Measurements from ENCODE around the gene MEIOSIN.

The MEIOSIN gene

DNA sequence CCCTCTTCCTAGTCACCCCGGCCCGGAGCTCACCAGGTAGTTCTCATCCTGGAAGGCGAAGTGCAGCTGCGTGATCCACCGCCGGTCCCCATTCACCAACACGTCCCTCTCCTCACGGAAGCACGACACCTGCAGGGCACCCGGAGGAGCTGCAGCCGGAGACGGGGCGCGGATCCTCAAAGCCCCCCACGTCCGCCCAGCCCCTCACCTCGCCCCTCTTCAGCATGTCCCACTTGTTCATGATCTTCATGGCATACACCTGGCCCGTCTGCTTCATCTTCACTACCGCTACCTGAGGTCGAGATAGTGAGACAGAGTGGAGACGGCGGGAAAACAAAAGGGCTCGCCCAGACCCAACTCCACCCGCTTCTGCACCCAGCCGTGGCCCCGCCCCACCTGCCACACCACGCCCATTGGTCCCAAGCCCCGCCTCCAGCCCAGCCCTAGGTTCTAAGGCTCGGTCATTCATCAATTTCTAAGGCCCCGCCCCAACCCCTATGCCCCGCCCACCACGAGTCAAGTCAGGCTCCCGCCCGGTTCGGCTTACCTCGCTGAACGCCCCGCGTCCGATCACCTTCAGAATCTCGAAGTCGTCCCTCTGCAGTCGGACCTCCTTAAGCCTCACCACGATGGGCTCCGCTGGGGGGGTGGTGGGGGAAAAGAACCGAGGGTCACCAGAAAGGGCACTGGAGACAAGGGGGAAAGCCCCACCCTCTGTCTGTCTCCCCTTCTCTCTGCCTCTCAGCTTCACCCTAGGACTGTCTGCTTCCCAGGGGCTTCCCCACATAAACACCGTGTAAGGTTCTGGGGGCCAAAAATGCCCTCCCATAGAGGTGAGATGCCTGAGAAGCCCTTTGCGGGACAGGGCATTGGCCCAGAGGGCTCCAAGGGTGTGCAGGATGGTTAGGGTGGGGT is 46.2 kb downstream of the MEIOSIN start:
- DNase-seq (ENCODE audit: low read depth in 2 of 2) = peak; percentile 59 to 63

DNA sequence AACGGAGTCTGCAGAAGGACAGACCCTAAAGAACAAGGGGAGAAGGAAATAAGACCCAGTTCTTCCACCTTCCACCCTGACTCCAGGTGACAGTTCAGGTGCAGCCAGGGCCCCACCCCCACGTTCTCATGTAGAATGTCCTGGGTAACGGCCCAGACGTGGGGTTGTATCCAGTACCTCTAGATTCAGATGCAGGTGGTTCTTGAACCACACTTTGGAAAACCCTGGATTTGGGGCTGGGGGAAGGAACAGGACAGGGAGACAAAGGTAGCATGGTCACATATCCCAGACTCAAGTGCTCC is 46.9 kb downstream of the MEIOSIN start:
- no peak for DNase-seq (ENCODE audit: low read depth in 2 of 2)

GRCh38 chr19:45780448-45781213 is 47.4 kb downstream of the MEIOSIN start:
- DNase-seq (ENCODE audit: low read depth in 2 of 2) = no peak

DNA sequence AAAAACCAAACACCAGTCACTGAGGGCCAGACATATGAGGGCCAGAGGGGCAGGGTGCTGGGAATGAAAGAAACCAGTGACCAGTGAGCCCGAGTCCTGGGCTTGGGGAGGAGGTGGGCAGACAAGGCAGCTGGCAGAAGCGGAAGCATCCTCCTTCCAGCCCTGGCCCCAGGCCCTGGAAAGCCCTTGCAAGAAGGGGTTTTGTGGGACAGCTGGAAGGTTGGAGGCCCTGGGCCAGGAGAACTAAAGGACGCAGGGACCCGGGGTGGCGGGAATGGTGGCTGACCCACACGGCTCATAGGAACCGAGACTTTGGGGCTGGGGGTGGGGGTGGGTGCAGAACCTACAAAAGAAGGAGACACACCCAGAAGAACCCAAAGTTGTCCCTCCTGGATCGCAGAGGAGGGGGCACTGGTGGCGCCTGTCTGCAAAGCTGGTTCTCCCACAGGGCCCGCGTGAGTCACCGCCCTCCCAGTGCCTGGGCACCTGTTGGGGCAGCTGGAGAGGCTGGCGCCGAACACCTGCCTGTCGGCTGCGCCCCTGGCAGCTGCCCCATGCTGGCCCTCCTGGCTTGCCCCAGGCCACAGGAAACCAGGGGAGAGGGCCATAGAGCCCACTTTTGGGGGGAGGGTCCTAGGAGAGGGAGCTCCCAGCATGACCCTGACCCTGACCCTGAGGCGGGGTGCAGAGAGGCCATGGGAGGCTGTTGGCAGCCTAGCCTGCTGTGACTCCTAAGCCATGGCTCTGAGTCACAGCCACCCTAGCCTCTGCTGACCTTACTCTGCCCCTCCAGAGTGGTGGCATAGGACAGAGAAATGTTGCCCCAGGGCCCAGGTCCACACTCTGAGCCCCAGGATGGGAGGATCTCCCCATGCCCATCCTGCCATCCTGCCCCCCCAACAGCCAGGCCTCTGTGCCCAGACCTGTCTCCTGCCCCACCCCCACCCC is 48.2 kb downstream of the MEIOSIN start:
- no peak for DNase-seq (ENCODE audit: low read depth in 2 of 2)

- no peak for DNase-seq (ENCODE audit: low read depth in 2 of 2)
Measured at GRCh38 chr19:45782162-45782691, 49.0 kb downstream of the MEIOSIN start, which contains the start of gene DMPK. Gene DMPK, minus strand, starts transcription at chr19:45782490. Its CDS starts 138 bp downstream, at chr19:45782352.

DNA sequence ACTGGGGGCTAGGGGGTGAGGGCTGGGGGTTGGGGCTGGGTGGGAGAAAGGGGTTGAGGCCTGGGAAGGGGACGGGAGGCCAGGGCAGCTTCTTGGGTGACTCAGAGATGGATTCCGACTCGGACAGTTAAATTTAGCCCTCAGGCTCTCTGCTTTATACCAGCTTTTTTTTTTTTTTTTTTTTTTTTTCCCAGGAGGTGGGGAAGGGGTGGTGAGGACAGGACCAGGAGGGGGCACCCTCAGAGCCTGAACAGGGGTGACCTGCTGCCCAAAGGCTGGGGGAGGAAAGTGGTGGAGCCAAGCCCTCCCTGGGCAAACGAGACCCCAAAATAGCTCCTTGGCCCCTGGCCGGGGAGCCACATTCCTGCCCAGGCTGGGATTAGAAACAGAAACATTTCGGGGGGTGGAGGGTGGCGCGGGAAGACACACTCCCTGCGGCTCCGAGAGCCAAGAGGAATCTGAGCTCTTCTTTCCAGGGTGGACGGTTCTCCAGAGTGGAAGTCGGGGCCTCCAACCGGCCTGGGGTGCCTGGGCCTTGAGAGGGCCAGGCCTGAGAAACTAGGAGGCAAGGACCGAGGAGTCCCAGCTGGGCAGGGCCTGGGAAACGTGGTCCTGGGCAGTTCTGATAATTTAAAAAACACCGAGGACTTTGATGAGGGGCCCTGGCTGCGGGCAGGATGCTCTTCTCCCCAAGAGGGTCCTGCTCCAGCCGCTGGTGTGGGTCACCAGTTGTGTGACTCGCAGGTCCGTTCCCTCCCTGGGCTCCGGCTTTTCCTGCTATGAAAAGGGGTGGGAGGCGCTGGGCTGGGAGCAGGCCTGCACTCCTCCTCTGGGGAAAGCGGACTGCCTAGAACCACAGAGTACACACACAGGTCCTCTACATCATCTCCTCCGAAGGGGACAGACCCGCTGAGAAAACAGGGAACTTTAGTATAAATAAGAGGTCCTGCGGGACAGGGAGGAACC is 49.9 kb downstream of the MEIOSIN start:
- no peak for DNase-seq (ENCODE audit: low read depth in 2 of 2)

DNA sequence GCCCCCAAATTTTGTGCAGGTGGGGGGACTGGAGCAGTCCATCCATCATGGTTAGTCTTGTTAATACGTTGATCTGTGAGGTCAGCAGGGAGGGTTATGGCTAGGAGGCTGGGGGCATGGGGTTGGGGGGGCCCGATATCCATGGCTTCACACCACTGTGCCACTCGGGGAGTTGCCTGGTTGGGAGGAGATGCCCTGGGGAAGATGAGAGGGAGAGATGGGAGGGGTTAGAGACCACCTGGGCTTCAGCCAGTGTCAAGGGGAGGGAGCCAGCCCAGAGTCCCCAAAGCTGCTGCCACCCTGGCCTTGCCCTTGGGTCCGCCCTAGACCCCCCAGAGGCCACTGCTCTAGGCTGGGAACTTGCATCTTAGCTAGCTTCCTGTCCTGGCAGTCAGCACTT is 50.9 kb downstream of the MEIOSIN start:
- DNase-seq (ENCODE audit: low read depth in 2 of 2) = no peak

GRCh38 chr19:45785097-45785496 is 51.9 kb downstream of the MEIOSIN start:
- no peak for DNase-seq (ENCODE audit: low read depth in 2 of 2)

DNA sequence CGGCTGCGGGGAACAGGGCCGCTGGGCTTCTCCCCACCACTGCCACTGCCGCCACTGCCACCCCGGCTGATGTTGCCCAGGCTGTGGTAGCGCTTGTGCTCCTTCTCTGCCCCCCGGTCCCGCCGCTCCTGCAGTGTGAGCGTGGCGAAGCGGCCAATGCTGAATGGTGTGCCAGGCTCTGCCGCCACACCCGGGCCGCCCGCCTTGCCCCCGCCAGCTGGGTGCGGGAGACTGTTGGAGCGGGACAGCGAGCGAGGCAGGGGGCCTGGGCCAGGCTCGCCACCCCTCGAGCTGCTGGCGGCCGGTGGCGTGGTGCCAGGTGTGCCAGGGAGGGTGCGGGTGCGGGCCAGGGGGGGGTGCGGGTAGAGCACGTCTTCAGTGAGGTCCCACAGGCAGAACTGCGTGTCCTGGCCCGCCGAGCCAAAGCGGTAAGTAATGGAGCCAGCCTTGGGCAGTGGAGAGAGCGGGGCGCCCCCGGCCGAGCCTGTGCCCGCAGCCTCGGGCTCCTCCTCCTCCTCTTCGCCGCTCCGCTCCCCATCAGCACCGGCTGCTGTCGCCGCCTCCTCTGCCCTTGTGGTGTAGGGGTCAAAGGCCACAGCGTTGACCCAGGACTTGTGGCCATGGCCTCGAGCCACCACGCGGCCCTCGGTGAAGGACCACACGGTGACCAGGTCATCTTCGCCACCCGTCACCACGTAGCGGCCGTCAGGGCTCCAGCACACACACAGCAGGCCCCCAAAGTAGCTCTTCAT is 52.7 kb downstream of the MEIOSIN start:
- DNase-seq (ENCODE audit: low read depth in 2 of 2) = no peak

GRCh38 chr19:45786533-45786894 is 53.3 kb downstream of the MEIOSIN start:
- DNase-seq (ENCODE audit: low read depth in 2 of 2) = no peak

GRCh38 chr19:45789035-45789786 is 56.0 kb downstream of the MEIOSIN start:
- no peak for DNase-seq (ENCODE audit: low read depth in 2 of 2)

DNA sequence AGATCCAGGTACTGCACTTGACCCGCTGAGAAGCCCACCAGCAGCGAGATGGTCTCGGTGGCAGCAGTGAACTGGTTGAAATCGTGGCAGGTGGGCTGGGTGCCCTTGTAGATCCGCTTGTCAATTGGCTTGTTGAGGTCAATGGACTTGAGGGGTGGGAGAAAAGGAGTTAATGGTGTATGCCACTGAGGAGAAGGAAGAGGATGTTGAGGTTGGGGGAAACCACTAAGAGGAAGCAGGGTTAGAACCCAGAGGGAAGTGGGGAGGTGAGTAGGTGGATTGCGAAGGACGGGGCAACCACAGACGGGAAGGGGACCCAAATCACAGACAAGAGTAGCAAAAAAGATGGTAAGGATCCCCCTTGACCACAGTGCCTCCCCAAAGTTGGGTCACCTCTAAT is 57.7 kb downstream of the MEIOSIN start:
- DNase-seq (ENCODE audit: low read depth in 2 of 2) = no peak

DNA sequence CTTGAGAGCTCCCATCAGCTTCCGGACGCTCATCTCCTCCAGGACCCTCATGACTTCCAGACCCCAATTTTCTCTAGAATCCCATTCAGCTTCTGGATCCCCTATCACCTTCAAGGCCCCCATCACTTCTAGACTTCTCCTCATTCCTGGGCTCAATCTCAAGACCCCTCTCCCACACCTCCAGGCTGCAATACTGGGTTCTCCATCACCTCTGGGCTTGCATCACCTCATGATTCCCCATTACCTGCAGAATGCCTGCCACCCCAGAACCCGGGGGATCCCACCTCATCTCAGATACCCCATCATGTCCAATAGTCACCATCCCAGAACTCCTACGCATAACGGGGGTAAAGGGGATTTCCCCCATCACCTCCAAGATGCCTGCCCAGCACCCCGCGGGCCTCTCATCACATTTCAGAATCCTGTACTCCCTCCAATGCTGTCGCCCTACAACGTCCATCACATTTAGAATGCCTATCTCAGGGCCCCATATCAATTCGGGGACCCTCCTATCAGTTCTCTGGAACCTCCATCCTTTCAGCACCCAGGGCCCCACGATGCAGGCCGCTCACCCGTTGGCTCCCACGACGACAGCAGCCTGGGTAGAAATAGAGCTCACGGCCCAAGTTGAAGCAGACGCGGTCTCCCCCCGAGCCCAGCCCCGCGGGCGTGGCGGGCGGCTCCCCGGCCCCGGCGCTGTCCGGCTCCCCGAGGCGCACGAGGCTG is 58.7 kb downstream of the MEIOSIN start:
- DNase-seq (ENCODE audit: low read depth in 2 of 2) = no peak

DNA sequence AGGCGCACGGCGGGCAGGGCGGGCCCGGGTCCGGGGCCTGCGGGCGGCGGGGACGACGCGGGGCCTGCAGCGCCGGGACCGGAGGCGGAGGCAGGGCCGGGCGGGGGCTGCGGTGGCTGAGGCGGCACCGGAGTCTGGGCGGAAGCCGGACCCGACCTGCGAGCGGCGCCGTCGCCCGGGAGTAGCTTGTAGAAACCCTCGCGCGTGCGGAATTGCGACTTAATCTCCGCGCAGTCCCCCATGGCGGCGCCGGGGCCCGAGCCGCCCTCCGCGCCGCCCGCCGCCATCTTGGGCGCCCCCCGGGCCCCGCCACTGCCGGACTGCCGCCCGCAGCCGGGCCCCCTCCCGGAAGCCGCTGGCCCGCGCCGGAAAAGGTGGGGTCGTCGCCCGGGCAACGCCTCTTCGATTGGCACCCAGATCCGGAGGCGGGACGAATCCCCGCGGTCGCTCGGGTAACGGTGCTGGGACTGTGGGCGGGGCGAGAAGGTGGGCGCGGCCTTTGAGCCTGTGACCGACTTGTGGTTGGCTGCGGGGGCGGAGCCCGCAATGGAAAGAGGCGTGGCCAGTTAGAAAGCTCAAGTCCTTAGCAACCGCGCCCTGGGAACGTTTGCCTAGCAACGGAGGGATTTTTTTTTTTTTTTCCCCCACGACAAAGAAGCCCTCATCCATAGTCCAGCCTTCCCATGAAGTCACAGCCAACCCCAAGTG is 59.4 kb downstream of the MEIOSIN start, which contains the start of gene DMWD:
Gene DMWD (minus strand): TSS at position 376 of the 708 bp plus-strand sequence. CDS start 89 bp downstream, at position 287.
- DNase-seq (ENCODE audit: low read depth in 2 of 2) = peak; percentile 99 to 100

DNA sequence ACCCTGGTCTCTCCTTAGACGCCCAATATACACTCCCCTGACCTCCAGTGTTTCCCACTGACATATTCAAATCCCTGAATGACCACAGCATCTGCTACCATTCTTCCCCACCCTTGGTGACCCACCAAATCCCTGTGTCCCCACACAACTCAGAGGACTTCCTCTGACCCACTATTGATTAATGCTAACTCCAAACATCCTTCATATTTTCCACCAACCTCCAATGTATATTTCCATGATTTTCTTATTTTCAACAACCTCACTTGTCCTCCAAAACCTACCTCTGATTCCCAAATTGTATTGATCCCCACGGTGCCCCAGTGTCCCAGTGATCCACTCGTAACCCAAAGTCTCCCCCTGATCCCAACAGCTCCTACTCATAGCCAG is 59.9 kb downstream of the MEIOSIN start:
- DNase-seq (ENCODE audit: low read depth in 2 of 2) = no peak

DNA sequence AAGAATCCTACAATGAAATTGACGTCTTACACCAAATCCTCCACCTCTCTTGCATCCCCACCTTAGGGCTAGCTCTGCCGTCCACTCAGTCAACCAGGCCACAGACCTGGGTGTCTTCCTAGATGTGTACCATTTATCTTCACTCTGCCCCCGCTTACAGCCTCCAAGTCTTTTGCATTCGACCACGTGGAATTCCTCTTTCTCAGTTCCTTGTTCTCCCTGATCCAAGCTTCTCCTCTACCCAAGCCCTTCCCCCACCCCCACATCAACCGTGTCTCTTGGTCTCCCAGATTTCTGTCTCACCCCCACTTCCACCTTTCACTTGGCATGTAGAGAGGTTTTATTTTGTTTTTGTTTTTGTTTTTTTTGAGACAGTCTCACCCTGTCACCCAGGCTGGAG is 60.6 kb downstream of the MEIOSIN start:
- DNase-seq (ENCODE audit: low read depth in 2 of 2) = no peak

- no peak for DNase-seq (ENCODE audit: low read depth in 2 of 2)
Measured at GRCh38 chr19:45794627-45795026, 61.4 kb downstream of the MEIOSIN start.
